Hepatocyte (in vitro differentiated cells): ENCODE results near the gene DIPK2B.

Experiments used
- CTCF ChIP-seq: fragments of 200-600 bp; sonication (generic); IDR thresholded peaks from 2 replicates; pipeline ENCODE4 v1.5.1; 2016; ENCODE audit warnings: antibody characterized with exemption, mild to moderate bottlenecking; ENCODE audit not compliant: poor library complexity
- EZH2 ChIP-seq: fragments of 200-600 bp; sonication (generic); IDR thresholded peaks from 2 replicates; pipeline ENCODE4 v1.6.1; 2016; ENCODE audit warnings: antibody characterized with exemption, mild to moderate bottlenecking, borderline replicate concordance
- EZH2phosphoT487 ChIP-seq: fragments of 200-600 bp; sonication (generic); IDR thresholded peaks from one replicate; pipeline ENCODE4 v1.6.1; 2018; ENCODE audit warnings: antibody characterized with exemption, mild to moderate bottlenecking, low read depth, moderate library complexity; ENCODE audit not compliant: unreplicated experiment, severe bottlenecking

GRCh38 chrX:45238489-45238888, 37.8 kb upstream of the DIPK2B start:
- no peak for TF ChIP-seq CTCF
- no peak for TF ChIP-seq EZH2phosphoT487
- TF ChIP-seq EZH2, result no peak
